Measurements from ENCODE around the gene CTSK.
"Not testable (repeated sequence)": the region's sequence is repeated elsewhere in the genome, so short reads cannot be mapped to it uniquely, and the experiment has no call there.

CTSK gene

GRCh38 chr1:150804671-150805070, 3.4 kb downstream of the CTSK start:
- no peak for TF ChIP-seq CTCF (IDR thresholded peaks at IDR 0.05; ENCODE audit: control insufficient read depth, insufficient read depth, low read depth, low read length, missing control alignments)
- DNase-seq (ENCODE audit: low read depth): no peak
- H3K4me3 ChIP-seq (ENCODE audit: control insufficient read depth, low read depth, low read length): no peak overlapping the region

GRCh38 chr1:150799089-150799488, 9.0 kb downstream of the CTSK start:
- no peak for TF ChIP-seq CTCF (IDR thresholded peaks at IDR 0.05; ENCODE audit: control insufficient read depth, insufficient read depth, low read depth, low read length, missing control alignments)
- DNase-seq (ENCODE audit: low read depth): no peak
- H3K4me3 ChIP-seq (ENCODE audit: control insufficient read depth, low read depth, low read length): no peak overlapping the region

GRCh38 chr1:150798525-150798924, 9.5 kb downstream of the CTSK start:
- no peak overlapping the region for H3K4me3 ChIP-seq (ENCODE audit: control insufficient read depth, low read depth, low read length)
- no peak for TF ChIP-seq CTCF (IDR thresholded peaks at IDR 0.05; ENCODE audit: control insufficient read depth, insufficient read depth, low read depth, low read length, missing control alignments)
- no peak for DNase-seq (ENCODE audit: low read depth)

- H3K4me3 ChIP-seq (ENCODE audit: control insufficient read depth, low read depth, low read length): no peak overlapping the region
- DNase-seq (ENCODE audit: low read depth): no peak
- TF ChIP-seq CTCF (IDR thresholded peaks at IDR 0.05; ENCODE audit: control insufficient read depth, insufficient read depth, low read depth, low read length, missing control alignments): no peak
Measured at GRCh38 chr1:150796374-150796773, 11.7 kb downstream of the CTSK start.

- H3K4me3 ChIP-seq (ENCODE audit: control insufficient read depth, low read depth, low read length); DNase-seq (ENCODE audit: low read depth): not testable (repeated sequence)
Measured at GRCh38 chr1:150793778-150794177, 14.3 kb downstream of the CTSK start.

- no peak for TF ChIP-seq CTCF (IDR thresholded peaks at IDR 0.05; ENCODE audit: control insufficient read depth, insufficient read depth, low read depth, low read length, missing control alignments)
- H3K4me3 ChIP-seq (ENCODE audit: control insufficient read depth, low read depth, low read length): no peak overlapping the region
- no peak for DNase-seq (ENCODE audit: low read depth)
Measured at GRCh38 chr1:150793221-150793620, 14.8 kb downstream of the CTSK start.

- no peak for DNase-seq (ENCODE audit: low read depth)
- H3K4me3 ChIP-seq (ENCODE audit: control insufficient read depth, low read depth, low read length): no peak overlapping the region
- no peak for TF ChIP-seq CTCF (IDR thresholded peaks at IDR 0.05; ENCODE audit: control insufficient read depth, insufficient read depth, low read depth, low read length, missing control alignments)
Measured at GRCh38 chr1:150791585-150791984, 16.5 kb downstream of the CTSK start.
